SIG-M5 treated with dmso at 0.1 percent for 504 hours (cell line): ENCODE measurements around the gene ALAS2.
"Not testable (repeated sequence)": the region's sequence is repeated elsewhere in the genome, so short reads cannot be mapped to it uniquely, and the experiment has no call there.

Source experiments
- DNase-seq: peaks from one replicate; lab custom pipeline; 2025; ENCODE audit not compliant: unreplicated experiment; lab: John Stamatoyannopoulos, UW

Gene ALAS2

GRCh38 chrX:55006827-55007621 lies 23.8 kb downstream of the ALAS2 start:
- DNase-seq, result no peak

GRCh38 chrX:55005256-55005655 lies 25.5 kb downstream of the ALAS2 start:
- no peak for DNase-seq

GRCh38 chrX:55004231-55004630 lies 26.5 kb downstream of the ALAS2 start:
- DNase-seq, result no peak

- DNase-seq, result peak; percentile 89
Observed at GRCh38 chrX:54999717-55000598, 30.8 kb downstream of the ALAS2 start, which contains the start of gene APEX2. Gene APEX2, plus strand, starts transcription at chrX:55000363. Its CDS starts 60 bp downstream, at chrX:55000423.

- DNase-seq, result no peak
Observed at GRCh38 chrX:54995621-54996020, 35.2 kb downstream of the ALAS2 start.

- peak; percentile 43 for DNase-seq
Observed at GRCh38 chrX:54994668-54995351, 36.0 kb downstream of the ALAS2 start.

- DNase-seq, result no peak
Observed at GRCh38 chrX:54994099-54994498, 36.7 kb downstream of the ALAS2 start, which contains the start of gene PFKFB1. Gene PFKFB1, minus strand, starts transcription at chrX:54994188. Its CDS starts 181 bp downstream, at chrX:54994007.

- no peak for DNase-seq
Observed at GRCh38 chrX:54992911-54993622, 37.7 kb downstream of the ALAS2 start.

- no peak for DNase-seq
Observed at GRCh38 chrX:54991706-54992105, 39.1 kb downstream of the ALAS2 start.

GRCh38 chrX:54983306-54983705 lies 47.5 kb downstream of the ALAS2 start:
- DNase-seq, result not testable (repeated sequence)

- DNase-seq, result peak; percentile 9
Observed at GRCh38 chrX:54980334-54980733, 50.4 kb downstream of the ALAS2 start.

GRCh38 chrX:54979432-54979831 lies 51.3 kb downstream of the ALAS2 start:
- no peak for DNase-seq

GRCh38 chrX:54978448-54978847 lies 52.3 kb downstream of the ALAS2 start:
- DNase-seq, result no peak

GRCh38 chrX:54977387-54977786 lies 53.4 kb downstream of the ALAS2 start:
- no peak for DNase-seq

- DNase-seq, result no peak
Observed at GRCh38 chrX:54964766-54965497, 65.8 kb downstream of the ALAS2 start.

- no peak for DNase-seq
Observed at GRCh38 chrX:54961750-54962149, 69.0 kb downstream of the ALAS2 start.
